Dedifferentiated amniotic fluid mesenchymal stem cell (primary cell): ENCODE measurements around the gene NCOR2.

ENCODE experiments used
- DNase-seq: peaks from one replicate; pipeline ENCODE4 v3.0.0-alpha.2; 2016; ENCODE audit errors: extremely low spot score

NCOR2 gene

DNA sequence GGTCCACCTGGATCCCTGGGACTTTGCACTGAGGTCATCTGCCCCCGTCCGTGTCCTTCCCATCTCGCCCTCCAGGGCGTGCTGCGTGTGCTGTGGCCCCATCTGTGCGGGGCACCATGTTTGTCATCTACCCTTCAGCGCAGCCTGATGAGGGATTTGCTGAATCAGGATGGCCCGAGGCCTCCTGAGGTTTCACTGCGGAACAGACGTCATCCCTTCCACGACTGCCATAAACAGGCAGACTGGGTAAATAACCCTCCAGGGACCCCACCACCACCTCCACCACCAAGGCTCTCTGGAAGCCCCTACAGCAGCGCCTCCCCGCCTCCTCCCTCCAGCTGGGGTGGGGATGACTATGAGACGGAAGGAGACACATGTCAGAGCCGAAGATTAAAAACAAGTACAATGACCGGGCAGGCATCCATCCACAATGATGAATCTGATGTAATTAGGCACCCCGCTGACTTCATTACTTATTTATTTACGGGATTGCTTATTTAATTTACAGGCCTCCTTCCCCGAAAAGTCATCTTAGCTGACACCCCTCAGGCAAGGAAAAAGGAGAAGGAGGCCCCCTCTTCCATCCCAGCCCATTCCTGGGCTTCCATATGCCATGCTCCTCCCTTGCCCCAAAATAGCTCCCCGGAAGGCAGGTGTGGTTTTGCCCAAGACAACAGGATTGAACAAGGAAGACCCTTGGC is 39.4 kb downstream of the NCOR2 start:
- no peak for DNase-seq

DNA sequence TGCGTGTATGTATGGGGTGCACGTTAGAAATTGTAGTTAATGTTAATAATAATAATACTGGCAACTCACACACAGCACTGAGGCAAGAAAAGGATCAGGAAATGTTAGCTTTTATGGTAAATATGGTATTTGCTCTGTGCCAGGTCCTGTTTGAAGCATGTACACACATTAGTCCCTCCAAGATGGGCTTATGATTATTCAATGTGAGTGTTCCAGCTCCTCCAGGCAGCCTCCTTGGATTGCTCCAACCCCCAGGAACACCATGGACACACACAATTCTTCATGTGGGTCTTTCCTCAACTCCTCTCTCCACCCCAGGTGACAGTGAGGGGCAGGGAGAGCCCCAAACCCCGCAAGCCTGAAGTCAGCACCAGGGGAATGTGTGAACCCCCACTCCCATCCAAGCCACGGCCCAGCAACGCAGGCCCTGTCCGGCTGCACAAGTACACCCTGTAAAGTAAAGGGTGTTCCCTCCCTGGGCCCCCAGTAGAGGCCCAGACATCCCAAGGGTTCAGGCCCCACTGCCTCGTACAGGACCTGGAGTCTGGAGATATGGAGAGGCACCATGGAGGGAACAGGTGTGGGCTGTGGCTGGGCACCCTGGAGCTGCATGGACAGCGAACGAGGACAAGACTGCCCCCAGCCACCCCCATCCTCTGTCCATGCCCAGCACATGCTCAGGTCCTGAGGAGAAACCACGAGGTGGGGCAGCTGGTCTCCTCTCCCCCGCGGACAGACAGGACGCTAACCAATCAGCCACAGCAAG is 41.3 kb downstream of the NCOR2 start:
- DNase-seq = no peak

DNA sequence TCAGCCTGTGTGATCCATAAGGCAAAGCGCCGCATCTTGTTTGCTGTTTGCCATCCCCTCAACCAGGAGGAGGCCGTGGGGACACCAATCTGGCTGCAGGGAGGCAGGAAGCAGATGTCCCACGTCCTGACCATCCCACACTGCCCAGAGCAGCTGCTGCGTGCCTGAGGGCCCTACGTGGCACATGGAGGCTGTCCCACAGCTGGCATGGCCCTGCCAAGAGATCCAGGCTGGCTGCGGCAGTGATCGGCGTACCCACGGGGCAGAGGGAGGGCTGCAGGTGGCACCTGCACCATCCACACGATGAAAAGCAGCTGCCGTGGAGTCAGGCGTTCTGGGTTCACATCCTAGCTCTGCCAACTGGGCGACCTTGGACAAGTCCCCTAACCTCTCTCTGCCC is 42.0 kb downstream of the NCOR2 start:
- no peak for DNase-seq

GRCh38 chr12:124524231-124524925 is 43.0 kb downstream of the NCOR2 start:
- DNase-seq = peak; percentile 72

DNA sequence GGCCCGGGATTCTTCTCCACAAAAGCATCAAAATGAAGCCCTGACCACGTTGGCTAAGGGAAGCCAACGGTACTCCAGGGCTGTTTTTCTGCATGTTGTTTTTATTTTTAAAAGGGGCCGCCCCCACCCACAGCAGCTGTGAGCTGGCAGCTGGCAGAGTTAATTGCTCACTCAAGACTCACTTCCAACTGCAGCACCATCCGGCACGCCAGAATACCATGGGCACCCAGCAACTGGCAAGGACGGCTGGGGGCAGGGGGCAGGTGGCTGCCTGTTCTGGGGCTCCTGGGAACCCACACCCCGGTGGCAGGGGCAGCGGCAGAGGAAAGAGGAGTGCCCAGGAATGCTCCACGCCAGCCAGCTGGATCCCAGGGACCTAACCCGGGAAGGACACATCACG is 44.3 kb downstream of the NCOR2 start:
- DNase-seq = no peak

GRCh38 chr12:124520907-124521306 is 46.5 kb downstream of the NCOR2 start:
- no peak for DNase-seq

- DNase-seq = no peak
These were observed 47.1 kb downstream of the NCOR2 start for GRCh38 chr12:124520265-124520701.

DNA sequence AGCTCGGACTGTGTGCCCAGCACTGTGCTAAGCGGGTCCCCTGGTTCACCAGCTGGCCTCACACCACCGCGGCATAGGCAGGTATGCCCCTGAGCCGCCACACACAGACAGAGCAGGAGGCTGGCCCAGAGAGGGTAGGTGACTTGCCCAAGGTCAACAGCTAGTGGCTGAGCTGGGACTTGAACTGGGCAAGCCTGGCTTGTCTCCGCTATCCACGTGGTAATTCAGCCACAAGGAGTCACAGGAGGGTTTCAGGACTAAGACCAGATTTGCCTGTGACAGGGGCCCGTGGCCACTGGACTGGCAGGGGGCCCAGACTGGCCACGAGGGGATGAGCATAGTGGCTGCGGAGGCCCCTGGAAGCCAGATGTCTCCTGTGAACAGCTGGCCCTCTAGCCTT is 47.7 kb downstream of the NCOR2 start:
- DNase-seq = no peak

DNA sequence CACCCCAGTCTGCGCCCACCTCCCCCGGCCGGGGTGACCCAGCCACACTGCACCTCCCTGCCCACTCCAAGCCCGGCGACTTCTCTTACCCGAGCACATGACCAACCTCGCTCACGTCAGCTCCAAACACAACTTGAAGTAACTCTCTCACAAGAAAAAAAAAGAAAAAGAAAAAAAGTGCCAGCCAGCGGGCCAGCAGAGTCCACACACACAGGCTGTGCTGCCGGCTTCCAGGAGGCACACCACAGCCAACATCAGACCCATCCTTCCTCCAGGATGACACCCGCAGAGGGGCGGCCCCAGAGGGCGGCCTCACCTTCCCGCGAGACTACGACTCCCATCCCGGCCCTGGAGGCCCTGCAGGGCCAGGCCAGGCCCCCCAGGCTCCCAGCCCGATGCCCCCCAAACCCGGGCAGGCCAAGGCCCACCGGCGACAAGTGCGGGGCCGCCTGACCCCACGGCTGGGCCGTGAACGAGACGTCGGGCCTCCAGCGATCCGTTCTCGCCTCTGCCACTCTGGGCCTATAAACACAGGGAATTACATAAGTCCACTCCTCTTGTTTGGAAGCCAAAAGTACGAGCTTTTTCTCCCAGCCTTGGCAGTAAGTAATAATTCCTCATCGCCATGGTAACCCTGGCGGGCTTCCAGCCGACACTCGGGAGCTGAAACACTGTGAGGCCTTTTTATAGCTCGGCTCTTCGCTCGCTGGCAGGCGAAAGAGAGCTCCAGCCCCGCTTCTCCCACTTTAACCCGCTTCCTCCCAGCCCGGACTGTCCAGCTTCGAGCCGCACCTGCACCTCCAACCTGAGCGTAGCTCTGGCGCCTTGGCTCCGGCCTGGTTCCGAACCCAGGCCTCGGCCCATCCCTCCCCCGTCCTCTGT is 49.1 kb downstream of the NCOR2 start:
- peak; percentile 99 for DNase-seq
